ENCODE measurements around the gene CACNB4. TPM values are rescaled to one million over a fixed set of nuclear protein-coding genes. Genes with fewer than 3 reads are reported as not detected.
"Not testable (repeated sequence)": the region's sequence is repeated elsewhere in the genome, so short reads cannot be mapped to it uniquely, and the experiment has no call there.

CACNB4 gene
- 11.4 TPM for total RNA-seq

DNA sequence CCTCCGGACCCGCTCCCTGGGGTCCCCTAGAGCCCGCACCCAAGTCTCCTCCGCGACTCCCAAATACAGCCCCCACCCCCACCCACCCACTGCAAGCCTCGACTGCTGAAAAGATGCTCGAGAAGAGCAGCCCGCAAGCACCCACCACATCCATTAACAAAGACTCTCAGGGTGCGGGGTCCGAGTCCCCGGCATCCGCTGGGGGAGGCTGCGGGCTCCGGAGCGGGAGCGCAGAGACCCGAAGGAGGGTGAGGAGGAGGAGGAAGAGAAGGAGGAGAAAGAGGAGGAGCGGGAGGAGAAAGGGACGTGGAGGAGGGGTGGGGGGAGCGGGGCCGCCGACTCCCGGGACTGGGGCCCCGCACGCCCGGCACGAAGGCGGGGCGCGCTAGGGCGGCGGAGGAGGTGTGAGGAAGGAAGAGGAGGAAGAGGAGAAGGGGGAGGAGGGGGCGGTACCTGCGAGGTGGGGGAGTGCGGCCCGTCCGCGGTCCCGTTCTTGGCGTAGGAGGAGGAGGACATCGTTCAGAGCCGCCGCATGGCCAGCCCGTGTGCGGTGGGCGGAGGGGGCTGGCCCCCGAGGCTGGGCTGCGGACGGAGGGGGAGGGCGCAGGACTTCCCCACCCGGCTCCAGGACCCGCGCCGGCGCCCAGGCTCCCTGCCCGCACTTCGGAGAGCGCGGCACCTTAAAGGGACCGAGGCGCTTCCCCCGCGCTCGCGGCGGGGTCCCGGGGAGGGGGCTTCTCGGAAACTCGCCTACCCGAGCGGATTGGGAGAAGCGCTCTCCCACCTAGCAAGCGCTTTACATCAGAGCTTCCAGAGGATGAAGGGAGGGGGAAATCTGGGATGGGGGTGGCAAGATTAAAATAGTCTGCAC lies at the start of gene CACNB4:
TSS of gene CACNB4 (minus strand) at position 549 of the 871 bp plus-strand sequence.
- peak; percentile 40 for ATAC-seq
- intact Hi-C loops (cut with DNase I): no loop called here
- DNase-seq (ENCODE audit: low spot score): no peak

DNA sequence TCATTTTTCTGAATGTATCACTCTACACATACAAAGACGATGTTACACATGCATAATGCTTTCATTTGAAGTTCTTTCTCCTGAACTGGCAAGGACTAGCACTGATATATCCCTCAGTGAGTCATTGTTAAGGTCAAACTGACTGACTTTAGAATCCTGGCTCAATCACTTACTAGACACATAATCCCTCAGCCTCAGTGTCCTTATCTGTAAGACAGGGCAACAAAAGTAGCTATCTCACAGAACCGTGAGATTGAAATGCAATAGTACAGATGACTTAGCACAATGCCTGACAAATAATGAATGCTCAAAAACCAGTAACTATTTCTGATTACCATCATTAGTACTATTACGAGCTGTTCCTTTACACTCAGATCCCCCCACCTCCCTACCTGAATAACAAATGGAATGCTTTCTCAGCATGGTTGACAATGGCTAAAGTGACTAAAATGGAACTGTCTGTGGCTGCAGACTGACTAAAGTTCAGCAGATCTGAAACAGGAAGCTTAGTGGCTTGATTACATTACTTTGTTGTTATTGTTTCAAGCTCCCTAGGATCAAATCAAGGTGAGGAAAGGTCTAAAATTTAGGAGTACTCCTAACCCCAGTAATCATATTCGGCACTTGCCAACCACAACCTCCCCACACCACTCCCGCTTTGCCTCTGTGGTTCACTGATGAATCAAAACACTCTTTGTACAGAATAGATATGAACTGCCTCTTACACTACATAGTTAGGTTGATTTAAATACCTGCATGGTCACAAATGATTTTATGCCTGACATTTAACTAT lies 35.8 kb upstream of the CACNB4 start:
- no peak for ATAC-seq
- DNase-seq (ENCODE audit: low spot score): no peak
- intact Hi-C loops (cut with DNase I): no loop called here

DNA sequence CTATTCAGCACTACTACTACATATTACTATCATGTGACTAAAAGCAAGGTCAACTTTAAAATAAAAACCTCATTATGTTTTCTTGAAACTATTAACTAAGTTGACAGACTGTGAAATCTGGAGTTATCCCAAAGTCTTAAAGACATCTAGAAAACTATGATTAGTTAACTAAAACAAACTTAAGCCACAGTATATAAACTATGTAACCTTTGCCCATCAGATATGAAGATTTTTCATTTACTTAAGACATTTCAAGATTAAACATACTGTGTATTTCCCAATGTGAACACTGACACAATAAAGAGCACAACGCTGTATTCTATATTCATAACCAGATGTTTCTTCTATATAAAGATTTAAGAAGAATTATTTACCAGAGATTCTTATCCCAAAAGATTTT lies 33.5 kb upstream of the CACNB4 start:
- DNase-seq (ENCODE audit: low spot score) (no peak), ATAC-seq (no peak)
- intact Hi-C loops (cut with DNase I): no loop called here

DNA sequence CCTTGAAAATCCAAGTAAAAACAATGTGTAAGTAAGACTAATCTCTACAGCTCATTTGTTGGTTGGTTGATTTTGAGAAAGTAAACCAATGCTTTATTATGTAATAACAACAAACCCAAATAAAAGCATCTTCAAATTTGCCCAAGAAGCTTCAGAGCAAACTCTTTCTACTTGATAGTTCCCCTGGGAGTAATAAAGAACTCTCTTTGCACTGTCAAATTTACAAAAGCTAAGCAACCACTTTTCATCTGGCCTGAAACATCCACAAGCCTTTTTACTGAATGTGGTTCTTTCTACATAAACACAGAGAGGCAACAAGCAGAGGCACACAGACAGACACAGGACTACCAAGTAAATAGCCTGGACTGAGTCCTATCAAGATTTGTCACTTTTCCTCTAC lies 28.8 kb upstream of the CACNB4 start:
- intact Hi-C loops (cut with DNase I): no loop called here
- no peak for DNase-seq (ENCODE audit: low spot score)
- ATAC-seq: peak; percentile 28

DNA sequence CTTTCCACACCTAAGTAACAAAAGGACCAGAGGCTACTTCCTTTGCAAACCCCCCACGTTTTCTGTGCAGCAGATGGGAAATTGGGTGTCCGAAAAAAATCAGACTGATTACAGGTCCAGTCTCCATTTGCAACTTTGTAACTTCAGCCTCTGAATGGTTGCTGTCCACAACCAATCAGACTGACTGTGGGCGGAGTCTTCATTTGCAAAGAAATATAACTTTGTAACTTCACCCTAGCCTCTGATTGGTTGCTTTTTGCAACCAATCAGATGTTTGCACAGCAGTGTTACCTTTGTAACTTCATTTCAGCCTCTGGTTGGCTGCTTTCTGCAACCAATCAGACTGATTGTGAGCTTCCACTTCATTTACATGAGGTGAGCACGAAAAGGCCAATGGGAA lies 27.8 kb upstream of the CACNB4 start:
- DNase-seq (ENCODE audit: low spot score): no peak
- intact Hi-C loops (cut with DNase I): no loop called here
- ATAC-seq: no peak

DNA sequence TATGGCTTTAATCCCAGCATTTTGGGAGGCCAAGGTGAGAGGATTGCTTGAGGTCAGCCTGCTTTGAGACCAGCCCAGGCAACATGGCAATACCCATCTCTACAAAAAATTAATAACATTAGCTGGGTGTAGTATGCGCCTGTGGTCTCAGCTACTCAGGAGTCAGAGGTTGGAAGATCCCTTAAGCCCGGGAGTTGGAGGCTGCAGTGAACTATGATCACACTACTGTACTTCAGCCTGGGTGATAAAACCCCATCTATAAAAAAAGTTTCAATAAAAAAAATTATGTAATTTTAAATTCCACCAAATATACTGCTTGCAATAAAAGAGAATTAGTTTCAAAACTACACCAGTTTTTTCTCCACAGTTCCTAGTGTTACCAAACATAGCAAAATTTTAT lies 23.3 kb upstream of the CACNB4 start:
- intact Hi-C loops (cut with DNase I): no loop called here

DNA sequence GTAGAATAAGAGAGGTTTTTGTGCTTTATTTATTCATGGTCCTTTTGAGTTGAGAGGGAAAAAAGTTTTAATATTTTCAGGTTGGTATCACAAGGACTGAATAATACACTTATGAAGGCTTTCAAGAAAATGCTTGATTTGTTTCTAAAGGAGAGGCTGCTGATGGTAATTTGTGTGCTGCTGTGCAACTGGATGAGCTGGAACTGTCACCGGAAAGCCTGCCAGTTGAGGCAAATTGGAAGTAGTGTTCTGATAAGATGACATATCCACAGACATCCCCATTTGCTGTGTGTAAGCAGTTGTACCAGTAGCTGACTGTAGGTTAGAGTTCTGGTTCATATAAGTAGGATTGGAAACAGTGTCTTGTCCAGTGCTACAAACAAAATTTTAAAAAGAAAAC lies 21.6 kb upstream of the CACNB4 start:
- DNase-seq (ENCODE audit: low spot score) (no peak), ATAC-seq (no peak)
- intact Hi-C loops (cut with DNase I): no loop called here

More for the DNA sequence above, 23.3 kb upstream of the CACNB4 start:
- DNase-seq (ENCODE audit: low spot score): no peak
- ATAC-seq: no peak

DNA sequence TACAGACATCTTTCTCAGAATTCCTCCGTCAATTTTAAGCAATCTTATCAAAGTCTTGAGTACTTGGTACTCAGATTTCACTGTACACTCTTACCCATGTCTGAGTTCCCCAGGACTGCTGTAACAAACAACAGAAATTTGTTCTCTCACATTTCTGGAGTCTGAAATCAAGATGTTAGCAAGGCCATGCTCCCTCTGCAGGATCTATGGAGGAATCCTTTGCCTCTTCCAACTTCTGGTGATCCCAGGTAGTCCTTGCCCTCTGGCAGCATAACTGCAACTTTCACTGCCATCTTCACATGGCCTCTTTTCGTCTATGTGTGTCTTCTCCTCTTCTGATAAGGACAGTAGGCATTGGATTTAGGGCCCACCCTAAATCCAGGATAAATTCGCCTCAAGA lies 17.1 kb upstream of the CACNB4 start:
- DNase-seq (ENCODE audit: low spot score) (no peak), ATAC-seq (no peak)
- intact Hi-C loops (cut with DNase I): no loop called here

DNA sequence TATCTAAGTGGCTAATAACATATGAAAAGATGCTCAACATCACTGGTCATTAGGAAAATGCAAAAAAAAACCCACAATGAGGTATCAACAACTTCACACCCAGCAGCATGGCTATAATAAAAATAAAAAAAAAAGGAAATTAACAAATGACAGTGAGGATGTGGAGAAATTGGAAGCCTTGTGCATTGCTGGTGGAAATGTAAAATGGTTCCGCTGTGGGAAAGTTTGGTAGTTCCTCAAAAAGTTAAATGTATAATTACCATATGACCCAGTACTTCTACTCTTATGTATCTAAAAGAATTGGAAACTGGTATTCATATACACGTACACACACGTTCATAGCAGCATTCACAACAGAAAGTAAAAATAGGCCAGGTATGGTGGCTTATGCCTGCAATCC lies 15.5 kb upstream of the CACNB4 start:
- intact Hi-C loops (cut with DNase I): no loop called here
- ATAC-seq: no peak
- DNase-seq (ENCODE audit: low spot score): no peak

DNA sequence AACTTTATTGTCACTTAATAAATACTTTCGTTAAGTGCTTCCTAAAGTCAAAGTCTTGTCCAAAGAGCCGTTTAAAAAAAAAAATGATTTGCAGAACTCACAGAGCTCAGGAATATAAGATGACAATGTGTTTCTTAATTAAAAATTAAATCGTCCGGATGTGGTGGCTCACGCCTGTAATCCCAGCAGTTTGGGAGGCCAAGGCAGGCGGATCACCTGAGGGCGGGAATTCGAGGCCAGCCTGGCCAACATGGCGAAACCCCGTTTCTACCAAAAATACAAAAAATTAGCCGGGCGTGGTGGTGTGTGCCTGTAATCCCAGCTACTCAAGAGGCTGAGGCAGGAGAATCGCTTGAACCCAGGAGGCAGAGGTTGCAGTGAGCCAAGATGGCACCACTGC lies 8.3 kb upstream of the CACNB4 start:
- ATAC-seq; DNase-seq (ENCODE audit: low spot score); intact Hi-C loops (cut with DNase I): not testable (repeated sequence)

DNA sequence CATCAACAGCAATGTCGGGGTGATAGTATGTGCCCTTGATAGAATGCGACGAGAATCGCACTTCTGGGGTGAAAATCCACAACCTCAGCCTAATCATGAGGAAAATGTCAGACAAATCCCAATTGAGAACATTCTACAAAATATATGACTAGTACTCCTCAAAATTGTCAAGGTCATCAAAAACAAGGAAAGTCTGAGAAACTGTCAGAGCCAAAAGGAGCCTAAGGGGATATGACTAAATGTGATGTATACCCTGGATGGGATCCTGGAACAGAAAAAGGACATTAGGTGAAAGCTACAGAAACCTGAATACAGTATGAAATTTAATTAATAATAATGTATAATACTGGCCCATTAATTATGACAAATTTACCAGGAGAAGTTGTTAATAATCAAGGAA lies 7.6 kb upstream of the CACNB4 start:
- intact Hi-C loops (cut with DNase I): no loop called here
- ATAC-seq: no peak
- no peak for DNase-seq (ENCODE audit: low spot score)

DNA sequence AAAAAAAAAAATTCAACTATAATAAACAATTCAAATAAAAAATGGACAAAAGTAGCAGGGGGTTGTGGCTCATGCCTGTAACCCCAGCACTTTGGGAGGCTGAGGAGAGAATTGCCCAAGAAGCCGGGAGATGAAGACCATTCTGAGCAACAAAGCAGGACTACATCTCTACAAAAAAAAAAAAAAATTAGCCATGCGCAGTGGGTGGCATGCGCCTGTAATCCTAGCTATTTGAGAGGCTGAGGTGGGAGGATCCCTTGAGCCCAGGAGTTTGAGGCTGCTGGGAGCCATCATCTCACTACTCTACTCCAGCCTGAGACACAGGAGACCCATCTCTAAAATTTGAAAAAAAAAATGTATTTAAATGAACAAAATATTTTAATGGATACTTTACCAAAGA lies 4.4 kb upstream of the CACNB4 start:
- no peak for DNase-seq (ENCODE audit: low spot score)
- no peak for ATAC-seq
- intact Hi-C loops (cut with DNase I): no loop called here

DNA sequence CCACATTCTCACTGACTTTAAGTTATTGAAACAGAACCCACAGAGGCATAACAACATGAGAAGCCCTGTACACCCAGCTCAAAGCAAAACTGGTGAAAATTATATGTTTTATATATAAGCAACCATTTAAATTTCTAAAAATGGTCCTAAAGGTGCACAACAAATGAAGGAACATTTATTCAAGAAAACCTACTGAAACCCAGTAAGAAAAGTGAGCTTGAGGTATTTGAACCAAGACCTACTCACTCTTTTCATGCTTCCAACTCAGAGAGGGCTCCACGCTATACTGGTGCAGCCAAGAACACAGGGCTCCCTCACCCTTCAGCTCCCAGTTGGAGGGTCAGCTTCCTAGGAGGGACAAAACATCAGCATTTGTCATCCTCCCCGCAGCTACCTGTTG lies 2.1 kb upstream of the CACNB4 start:
- no peak for DNase-seq (ENCODE audit: low spot score)
- intact Hi-C loops (cut with DNase I): no loop called here
- ATAC-seq: no peak

DNA sequence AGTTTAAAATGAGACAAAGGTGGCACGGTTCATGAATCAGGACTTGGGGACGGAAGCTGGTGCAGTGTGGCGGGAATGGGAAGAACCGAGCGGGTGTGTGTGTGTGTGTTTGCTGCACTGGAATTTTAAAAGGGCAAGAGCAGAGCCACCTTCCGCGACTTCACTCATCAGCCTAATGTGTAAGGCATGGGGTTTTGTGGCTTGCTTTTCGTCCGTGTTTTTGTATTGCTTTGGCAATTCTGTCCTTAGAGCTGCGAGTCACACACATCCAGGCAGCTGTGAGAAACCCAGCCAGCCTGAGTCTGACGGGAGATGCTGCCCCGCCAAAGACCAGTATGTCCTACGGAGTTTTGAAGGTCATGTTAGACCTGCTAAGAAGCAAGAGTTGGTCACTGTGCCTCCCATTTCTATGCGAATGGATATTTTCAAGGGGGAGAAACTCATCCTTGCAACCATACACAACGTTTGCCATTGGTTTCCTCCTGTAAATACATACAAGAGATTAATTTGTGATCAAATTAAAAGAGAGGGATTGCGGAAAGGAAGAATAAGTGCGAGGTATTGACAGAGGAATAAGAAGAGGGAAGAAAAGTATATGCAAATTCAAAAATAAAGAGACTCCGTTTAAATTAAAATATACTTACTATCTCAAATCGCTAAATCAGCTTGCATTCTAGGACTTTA lies 665 bp upstream of the CACNB4 start:
- ATAC-seq (peak; percentile 40), DNase-seq (ENCODE audit: low spot score) (no peak)
- intact Hi-C loops (cut with DNase I): no loop called here

DNA sequence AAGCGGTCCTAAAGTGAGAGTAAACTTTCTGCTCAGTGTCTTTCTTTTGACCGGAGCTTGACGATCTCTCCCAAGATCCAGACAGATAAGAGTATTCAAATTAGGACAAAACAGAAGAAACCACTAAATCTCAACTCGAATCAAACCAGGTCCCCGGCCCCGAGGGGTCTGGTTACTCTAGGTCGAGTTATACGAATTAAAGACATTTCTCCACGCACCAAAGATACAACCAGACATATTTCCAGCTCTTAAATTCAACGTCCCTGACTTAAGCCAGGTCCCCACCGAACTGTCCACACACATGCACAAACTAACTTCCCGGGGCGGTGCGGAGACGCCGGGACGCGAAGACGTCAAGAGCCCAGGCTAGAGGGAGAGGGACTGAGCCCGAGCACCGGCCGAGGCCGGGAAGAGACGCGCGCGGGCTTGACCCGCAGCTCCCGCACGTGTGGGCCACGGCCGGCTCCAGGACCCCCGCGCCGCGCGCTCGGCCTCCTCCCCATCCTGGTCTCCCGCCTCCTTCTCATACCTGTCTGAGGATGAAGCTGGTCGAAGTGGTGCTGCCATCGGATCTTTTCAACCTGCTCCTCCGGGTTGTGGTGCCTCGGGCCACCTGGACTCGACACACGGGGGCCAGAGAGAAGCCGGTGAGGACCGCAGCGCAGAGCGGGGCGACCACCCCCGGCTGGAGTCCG lies 896 bp downstream of the CACNB4 start:
- DNase-seq (ENCODE audit: low spot score): peak; percentile 64
- intact Hi-C loops (cut with DNase I): loop anchor here (1.0 kb wide), 1 partner anchor 25 kb away; no protein-coding TSS in a partner anchor

DNA sequence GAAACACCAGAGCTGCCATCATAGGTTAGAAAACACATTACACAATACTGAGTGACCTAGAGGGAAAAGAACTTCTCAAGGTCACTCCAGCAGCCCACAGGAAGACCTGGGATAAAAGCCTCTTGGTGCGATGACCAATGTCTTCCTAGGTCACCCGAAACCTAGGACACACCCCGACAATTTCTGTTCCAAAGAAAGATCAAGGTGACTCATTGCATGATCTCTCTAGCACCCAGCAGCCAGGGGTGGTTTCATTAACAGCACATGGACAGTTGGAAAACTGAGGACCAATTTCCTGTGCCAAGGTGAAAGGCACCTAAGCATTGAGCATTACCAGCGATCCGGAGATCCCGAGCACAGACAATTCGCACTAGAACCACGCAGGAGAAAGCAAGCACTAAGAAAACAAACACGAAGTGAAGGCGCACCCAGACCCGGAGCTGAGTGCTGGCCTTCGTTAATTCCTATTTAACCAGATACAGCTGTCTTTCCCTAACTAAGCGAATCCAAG lies 1.5 kb downstream of the CACNB4 start:
- ATAC-seq (peak; percentile 67), DNase-seq (ENCODE audit: low spot score) (no peak)
- intact Hi-C loops (cut with DNase I): loop anchor here (1.0 kb wide), 1 partner anchor 26 kb away; no protein-coding TSS in a partner anchor

More for the DNA sequence above, 896 bp downstream of the CACNB4 start:
- ATAC-seq: peak; percentile 76

DNA sequence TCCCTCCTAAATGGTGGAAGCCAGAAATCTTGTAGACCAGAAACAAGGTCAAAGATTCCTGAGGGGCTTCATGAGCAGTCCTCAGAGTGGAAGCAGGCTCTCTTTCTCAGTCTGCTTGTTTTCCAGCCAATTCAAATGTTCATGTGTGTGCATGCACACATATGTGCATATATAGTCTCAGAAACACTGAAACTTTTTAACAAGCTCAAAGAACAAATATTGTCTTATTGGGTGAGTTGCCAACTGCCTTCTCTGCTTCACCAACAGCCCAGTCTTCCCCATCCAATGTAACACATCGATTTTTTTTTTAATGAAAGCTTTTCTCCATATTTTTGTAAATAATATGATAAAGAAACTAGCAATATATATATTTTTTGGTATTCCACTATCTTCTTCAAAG lies 3.7 kb downstream of the CACNB4 start:
- DNase-seq (ENCODE audit: low spot score) (no peak), ATAC-seq (no peak)
- intact Hi-C loops (cut with DNase I): no loop called here

DNA sequence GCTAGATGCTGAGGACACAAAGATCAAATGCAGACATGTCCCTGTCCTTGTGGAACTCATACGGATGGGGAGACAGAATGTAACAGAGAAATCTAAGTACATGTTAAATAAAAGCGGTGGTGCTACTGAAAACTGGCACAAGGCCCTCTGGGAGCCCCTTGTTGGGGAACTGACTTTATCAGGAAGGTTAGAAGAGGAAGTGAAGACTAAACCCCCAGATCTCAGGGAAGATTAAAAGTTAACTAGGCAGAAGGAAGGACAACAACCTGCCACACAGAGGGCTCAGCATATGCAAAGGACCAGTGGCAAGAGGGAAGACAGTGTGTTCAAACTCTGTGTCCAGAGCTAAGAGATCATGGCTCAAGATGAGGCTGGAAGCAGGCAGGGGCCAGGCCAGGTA lies 4.8 kb downstream of the CACNB4 start:
- DNase-seq (ENCODE audit: low spot score) (no peak), ATAC-seq (no peak)
- intact Hi-C loops (cut with DNase I): no loop called here

DNA sequence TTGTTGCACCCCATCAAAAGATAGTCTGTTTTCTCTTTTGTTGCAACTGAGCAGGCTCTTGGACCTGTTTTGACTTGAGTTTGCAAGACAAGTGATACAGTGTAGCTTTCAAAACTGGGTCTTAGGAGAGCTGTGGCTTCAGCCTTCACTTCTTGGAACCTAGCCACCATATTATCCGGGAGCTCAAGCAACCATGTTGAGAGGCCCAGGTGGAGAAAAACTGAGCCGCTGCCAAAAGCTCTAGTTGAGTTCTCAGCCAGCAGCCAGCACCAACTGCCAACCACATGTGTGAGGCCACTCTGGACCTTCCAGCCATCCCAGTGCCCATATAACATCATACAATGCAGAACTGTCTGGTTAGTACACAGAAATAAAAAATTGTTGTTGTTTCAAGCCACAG lies 5.4 kb downstream of the CACNB4 start:
- no peak for DNase-seq (ENCODE audit: low spot score)
- intact Hi-C loops (cut with DNase I): no loop called here
- ATAC-seq: no peak
